SK-MEL-5 (cell line): ENCODE results near the gene FUS. TPM values are rescaled to one million over a fixed set of nuclear protein-coding genes. Genes with fewer than 3 reads are reported as not detected.
"Not testable (repeated sequence)": the region's sequence is repeated elsewhere in the genome, so short reads cannot be mapped to it uniquely, and the experiment has no call there.

Experiments used
- DNase-seq: peaks from one replicate; pipeline ENCODE4 v3.0.0-alpha.2; 2016; ENCODE audit warnings: low read depth, low spot score
- in situ Hi-C: cut with HindIII; loops from 2 replicates; pipeline ENCODE4 v1.10.0; 2016; ENCODE audit warnings: low sequenced_read_pairs, high pct_unique_total_duplicates, low pct_unique_long_range_greater_than_20kb
- total RNA-seq: library from RNA; depleted of rRNA; stranded (reverse); fragments of >200 nt; shearing (Covaris generic); gene quantifications from 2 replicates; pipeline ENCODE4 v1.2.3, GENCODE V29; 2014

The FUS gene
- total RNA-seq, 1 experiment from 2014 or later = 24.1 TPM

DNA sequence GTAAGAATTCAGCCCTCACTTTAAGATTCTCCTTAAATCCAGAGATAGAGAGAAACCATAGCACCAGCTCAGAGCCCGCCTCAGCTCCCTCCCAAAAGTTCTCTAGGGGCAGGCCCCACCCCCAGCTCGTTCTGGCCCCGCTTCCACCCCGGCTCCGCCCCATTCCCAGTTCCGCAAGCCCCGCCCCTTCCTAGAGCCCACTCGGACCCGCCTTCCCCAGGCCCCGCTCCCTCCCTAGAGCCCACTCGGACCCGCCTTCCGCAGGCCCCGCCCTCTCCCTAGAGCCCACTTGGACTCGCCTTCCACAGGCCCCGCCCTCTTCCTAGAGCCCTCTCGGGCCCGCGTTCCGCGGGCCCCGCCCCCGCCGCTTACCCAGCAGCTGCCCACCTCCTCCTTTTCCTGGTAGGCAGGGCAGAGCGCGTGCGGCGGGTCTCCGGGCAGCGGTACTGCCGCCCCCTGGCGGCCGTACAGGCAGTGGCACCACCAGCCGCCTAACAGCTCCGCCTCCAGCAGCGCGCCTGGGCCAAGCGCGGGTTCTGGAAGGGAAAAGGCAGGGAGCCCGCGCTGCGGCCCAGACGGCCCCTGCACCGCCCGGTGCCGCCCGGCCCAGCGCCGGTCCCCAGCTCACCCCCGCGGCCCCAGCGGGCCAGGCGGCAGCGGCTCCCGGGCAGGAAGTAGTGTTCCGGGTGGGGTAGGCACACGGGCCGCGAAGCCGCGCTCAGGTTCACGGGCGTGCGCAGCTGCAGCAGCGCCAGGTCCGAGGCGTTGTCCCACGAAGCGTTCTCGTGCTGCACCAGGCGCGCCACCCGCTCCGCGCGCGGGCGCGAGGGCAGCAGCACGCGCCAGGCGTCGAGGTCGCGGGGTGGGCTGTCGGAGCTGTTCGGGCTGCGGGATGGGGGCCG, 37.6 kb upstream of the FUS start:
- in situ Hi-C loops = no loop called here
- peak; percentile 98 for DNase-seq

DNA sequence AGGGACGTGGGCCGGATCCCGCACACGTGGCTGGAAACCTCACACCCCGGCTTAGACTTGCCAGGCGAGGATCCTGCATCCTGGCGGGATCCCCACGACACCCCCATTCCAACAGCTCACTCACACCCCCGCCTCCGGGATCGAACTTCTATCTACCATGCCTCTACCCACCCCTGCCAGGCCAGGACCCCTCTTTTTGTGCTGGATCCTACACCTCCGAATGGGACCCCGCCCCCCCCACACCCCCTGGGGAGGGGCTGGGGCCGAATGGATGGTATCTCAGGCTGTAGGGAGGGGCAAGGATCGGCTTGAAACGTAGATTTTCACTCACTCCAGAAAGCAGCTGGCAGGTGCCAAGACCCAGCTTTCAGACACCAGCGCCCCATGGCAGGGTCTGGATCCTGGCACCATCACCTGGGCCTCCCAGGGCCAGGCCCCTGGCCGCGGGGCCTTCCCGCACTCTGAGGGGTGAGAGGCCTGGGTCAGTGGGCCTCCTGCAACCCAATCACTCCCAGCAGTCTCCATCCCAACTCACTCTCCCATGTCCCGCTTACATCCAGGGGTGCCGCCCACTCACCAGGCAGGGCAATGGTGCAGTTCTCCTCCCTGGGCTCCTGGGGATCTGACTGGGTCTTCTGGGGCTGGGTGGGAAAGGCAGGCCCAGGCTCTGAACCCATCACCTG, 36.8 kb upstream of the FUS start:
- DNase-seq = no peak
- in situ Hi-C loops = no loop called here

DNA sequence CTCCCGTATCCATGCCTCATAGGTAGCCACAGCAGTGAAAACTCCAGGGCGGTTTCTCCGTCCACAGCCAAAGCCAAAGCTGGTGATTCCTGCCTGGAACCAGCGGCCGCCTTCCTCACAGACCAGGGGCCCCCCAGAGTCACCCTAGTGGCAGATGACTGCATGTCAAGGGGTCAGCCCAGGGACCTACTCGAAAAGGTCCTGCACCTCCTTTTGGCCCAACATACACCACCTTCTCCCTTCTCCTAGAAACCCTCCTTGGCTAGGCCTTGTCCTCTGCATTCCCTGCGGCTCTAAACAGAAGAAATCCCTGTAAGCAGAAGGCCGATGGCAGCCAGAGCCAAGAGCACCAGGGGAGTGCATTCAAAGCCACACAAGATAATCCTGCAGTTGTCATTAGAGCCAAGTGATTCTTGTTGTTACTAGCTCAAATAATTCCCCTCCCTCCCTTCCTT, 36.2 kb upstream of the FUS start:
- no peak for DNase-seq
- in situ Hi-C loops = no loop called here

DNA sequence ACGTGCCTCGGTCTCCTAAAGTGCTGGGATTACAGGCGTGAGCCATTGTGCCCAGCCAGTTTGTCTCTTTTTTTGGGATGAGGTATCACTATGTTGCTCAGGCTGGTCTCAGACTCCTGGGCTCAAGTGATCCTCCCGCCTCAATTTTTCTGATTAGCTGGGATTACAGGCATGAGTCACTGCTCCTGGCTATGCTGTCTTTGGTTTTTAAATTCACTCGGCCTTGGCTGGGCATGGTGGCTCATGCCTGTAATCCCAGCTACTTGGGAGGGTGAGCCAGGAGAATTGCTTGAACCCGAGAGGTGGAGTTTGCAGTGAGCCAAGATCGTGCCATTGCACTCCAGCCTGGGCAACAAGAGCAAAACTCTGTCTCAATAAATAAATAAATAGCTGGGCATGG, 35.5 kb upstream of the FUS start:
- in situ Hi-C loops, DNase-seq: not testable (repeated sequence)

DNA sequence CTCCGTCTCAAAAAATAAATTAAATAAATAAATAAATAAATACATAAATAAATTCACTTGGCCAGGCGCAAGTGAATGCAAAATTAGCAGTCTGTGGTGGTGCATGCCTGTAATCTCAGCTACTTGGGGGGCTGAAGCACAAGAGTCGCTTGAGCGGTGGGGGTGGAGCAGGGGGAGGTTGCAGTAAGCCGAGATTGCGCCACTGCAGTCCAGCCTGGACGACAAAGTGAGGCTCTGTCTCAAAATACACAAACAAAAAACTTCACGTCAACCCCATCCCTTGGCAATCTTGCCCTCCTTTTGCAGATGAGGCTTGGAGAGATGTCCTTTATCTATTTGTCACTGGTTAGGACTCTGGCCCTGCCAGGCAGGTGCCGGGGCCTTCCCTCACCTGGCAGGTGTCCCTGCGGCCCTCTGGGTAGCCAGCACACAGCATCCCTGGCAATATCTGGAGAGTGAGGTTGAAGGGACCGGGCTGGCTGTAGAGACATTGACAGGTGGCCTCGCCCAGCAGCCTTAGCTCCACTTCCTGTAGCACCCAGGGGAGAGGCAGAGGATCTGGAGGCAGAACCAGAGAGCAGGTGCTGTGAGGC, 34.4 kb upstream of the FUS start:
- in situ Hi-C loops = no loop called here
- DNase-seq = no peak

DNA sequence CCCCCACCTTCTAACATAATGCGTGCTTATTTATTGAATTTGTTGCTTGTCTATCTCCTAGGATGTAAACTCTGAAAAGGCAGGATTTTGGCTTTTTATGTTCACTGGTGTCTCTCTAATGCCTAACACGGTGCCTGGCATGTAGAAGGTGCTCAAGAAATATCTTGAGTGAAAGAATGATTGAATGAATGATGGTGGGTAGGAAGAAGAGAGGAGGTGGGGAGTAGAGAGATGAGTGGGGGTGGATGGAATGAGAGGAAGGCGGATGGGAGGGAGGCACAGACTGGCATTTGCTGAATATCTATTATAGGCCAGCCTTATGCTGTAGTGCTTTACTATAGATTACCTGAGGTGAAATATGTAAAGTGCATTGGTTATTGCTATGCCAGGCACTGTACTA, 32.4 kb upstream of the FUS start:
- DNase-seq = no peak
- in situ Hi-C loops = no loop called here

DNA sequence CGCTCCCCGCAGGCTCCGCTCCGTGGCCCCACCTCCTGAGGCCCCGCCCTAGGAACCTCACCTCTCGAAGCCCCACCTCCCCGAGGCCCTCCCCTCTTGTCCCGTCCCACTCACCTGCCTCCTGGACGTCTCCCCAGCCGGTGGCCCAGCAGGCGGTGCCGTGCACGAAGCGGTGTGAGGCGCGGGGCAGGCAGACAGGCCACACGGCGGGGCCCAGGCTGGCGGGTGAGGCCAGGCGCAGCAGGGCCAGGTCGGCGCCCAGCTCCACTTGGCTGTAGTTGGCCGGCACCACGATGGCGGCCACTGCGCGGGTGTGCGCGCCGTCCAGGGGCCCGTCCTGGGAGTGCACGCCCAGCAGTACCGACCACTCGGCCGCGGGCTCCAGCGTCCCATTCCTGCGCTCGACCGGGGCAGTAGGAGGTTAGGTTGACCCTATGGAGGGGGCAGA, 31.6 kb upstream of the FUS start:
- in situ Hi-C loops = no loop called here
- DNase-seq = no peak

DNA sequence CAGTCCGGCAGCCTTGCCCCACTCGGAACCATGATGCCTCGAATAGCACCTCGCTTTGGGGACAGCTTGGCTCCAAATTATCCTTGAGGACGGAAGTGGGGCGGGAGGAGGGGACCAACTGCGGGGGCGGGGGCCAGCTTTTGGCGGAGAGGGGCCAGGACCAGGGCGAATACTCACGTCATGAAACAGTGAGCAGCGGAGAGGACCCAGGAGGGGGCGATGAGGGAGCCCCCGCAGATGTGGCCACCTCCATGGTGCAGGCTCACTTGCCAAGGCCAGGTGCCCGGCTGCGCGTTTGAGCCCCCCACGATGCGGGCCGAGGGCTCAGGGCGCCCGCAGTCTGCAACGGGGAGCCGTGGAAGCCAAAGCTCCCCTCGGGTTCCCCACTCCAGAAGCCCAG, 31.0 kb upstream of the FUS start:
- DNase-seq = no peak
- in situ Hi-C loops = no loop called here

DNA sequence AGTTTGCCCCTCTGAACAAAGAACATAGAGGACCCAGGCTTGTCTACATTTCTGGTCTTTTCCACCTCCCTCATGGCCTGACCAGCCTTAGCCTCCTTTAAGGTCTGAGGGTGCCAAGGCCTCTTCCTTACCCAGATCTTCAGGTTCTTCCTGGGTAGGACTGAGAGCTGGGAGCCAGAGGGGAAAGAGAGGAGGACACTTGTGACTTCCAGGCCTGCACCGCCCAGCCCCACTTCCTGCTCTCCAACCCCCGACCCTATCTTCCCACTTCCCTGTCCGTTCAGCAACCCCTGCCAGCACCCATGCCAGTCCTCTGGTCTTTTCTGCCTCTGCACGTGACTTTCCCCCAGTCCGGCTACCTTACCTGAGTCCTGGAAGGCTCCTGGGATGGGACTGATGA, 30.6 kb upstream of the FUS start:
- DNase-seq = no peak
- in situ Hi-C loops = no loop called here

DNA sequence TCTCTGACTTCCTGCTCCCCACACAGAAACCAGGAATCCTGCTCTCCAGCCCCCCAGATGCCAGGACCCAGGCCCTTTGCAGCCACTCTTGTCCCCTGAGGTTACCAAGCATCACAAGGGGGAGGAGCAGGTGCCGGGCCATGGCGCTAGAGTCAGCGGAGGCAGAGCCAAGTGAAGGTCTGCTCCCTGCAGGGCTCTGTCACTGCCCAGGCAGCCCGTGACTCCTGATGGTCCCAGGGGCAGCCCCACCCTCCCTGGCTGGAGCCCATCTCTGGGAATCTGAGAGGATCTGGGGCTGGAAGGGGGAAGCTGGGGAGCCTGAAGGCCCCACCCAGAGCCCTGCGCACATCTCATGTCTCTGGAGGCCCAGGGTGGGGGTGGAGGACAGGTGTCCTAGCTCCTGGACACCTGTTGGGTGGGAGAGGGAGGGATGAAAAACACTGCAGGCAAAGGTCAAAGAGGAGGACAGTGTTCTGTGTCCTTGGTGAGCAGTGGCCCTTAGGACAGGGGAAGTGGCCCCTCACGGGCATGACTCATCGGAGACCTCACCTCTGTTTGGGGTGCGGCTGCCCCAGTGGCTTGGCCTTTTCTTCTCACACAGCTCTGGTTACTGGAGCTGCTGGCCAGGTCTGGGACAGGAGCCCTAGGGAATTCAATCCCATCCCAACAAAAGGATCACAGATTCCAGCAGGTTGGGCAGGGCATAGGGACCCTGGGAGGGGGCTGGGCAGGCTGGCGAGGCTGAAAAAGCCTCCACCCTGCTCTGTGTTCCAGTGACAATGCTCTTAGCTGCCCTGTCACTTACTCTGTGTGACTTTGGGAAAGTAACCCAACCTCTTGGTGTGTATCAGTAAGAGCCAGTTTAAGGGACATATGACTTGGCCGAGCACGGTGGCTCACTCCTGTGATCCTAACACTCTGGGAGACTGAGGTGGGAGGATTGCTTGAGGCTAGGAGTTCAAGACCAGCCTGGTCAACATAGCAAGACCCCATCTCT, 29.7 kb upstream of the FUS start, which contains the start of gene PRSS36:
Gene PRSS36, minus strand, starts transcription at position 173 of the 997 bp plus-strand sequence. Its CDS starts 31 bp downstream, at position 142.
- in situ Hi-C loops = no loop called here
- DNase-seq = no peak

DNA sequence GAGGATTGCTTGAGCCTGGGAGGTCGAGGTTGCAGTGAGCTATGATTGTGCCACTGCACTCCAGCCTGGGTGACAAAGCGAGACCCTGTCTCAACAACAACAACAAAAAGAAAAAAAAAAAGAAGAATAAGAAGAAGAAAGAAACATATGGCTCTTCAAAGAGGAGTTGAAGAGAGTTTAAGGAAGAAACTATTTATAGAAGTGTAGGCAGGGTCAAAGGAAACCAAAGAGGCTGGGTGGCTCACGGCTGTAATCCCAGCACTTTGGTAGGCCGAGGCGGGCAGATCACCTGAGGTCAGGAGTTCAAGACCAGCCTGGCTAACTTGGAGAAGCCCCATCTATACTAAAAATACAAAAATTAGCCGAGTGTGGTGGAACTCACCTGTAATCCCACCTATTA, 29.0 kb upstream of the FUS start:
- in situ Hi-C loops = not testable (repeated sequence)

DNA sequence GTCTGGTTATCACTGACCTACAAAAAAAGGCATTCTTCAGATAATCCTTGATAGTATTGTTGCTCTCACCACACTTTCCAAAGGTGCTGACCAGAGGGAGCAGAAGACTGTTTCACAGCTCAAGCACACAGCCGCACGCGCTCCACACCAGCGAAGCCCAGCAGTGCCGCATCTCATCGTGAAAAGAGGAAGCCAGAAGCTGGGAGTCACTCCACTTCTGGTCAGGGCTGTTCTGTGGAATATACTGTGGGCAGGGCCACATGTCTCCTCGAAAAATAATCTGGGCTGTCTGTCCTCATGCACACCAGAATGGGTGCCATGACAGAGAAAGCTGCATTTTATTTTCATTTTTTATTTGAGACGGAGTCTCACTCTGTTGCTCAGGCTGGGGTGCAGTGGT, 22.8 kb upstream of the FUS start:
- DNase-seq = no peak
- in situ Hi-C loops = no loop called here

More for the DNA sequence above, 29.0 kb upstream of the FUS start:
- not testable (repeated sequence) for DNase-seq

DNA sequence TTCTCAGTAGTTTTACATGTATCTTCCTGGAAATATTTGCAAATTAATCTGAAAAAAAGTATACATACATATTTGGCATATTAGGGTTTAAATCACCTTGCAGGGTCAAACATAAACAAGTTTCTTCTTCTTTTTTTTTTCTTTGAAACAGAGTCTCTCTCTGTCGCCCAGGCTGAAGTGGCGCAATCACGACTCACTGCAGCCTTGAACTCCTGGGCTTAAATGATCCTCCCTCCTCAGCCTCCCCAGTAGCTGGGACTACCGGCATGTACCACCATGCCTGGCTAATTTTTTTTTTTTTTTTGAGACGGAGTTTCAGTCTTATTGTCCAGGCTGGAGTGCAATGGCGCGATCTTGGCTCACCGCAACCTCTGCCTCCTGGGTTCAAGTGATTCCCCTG, 12.6 kb upstream of the FUS start:
- in situ Hi-C loops = no loop called here
- DNase-seq = no peak

DNA sequence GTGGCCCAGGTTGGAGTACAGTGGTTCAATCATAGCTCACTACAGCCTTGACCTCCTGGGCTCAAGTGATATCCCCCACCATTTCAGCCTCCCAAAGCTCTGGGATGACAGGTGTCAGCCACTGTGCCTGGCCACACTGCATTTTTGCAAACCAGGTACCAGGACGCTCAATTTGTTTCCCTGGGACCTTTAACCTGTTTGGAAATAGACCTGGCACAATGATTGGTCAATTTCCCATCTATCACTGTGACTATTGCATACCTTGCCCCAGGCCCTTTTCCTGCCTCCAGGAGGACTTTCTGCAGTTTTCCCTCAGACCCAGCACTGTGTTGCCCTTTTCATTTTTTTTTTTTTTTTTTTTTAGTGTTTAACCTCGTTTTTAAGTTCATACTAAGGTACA, 11.1 kb upstream of the FUS start:
- in situ Hi-C loops = no loop called here
- no peak for DNase-seq

DNA sequence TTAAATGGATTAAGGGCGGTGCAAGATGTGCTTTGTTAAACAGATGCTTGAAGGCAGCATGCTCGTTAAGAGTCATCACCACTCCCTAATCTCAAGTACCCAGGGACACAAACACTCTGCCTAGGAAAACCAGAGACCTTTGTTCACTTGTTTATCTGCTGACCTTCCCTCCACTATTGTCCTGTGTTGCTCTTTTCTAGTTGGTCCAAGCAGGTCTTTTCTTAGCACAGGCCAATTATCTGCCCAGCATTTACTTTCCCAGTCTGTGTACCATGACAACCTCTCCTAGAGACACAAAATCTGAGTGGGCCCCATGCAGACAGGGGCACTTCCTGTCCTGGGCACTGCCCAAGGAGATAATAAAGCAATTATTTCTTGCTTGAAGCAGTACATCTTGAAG, 9.9 kb upstream of the FUS start:
- DNase-seq = peak; percentile 52
- in situ Hi-C loops = not testable (repeated sequence)

DNA sequence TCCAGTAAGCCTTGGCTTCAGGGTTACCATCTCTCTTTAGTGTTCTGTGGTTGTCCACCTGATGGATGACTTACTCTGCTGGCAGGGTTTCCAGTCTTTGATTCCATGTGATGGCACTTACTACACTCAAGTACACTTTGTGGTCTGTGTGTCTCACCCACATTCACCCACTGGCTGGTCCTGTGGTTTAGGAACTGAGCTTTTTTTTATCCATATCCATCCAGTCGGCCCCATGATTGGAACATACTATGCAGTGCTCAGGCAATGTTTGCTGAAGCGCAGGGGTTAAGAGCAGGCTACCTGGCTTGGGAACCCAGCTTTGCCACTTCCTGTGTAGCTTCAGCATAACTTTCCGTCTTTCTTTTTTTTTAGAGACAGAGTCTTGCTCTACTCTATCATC, 2.8 kb upstream of the FUS start:
- DNase-seq = peak; percentile 84
- in situ Hi-C loops = no loop called here

DNA sequence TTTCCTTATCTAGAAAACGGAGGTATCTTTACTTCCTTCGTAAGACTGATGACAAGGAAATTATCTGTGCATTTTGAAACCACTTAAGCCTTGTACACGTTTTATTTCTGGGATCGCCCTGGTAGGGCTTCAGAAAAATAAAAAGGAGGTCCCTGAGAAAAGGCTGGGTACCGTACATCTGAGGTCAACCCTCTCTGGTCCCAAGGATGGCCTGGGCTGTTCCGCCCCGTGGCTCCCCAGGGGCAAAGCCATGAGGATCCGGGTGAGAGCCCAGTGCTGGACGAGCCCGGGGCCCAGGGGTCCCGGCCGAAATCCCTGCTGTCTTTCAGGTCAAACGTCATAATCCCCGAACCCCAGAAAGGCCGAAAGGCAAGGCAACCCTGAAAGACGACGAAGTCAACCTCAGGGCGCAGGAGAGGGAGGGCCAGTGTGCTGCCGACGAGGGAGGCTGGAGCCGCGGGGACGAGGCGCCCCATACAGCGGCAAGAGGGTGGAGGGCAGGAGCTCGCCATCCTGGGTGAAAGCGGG, 656 bp upstream of the FUS start:
- in situ Hi-C loops = no loop called here
- DNase-seq = no peak
